ENCODE measurements around the gene SLC25A26. TPM values are rescaled to one million over a fixed set of nuclear protein-coding genes. Genes with fewer than 3 reads are reported as not detected.

Gene SLC25A26
- total RNA-seq, 1 experiment from 2014 or later, result 23.8 TPM

DNA sequence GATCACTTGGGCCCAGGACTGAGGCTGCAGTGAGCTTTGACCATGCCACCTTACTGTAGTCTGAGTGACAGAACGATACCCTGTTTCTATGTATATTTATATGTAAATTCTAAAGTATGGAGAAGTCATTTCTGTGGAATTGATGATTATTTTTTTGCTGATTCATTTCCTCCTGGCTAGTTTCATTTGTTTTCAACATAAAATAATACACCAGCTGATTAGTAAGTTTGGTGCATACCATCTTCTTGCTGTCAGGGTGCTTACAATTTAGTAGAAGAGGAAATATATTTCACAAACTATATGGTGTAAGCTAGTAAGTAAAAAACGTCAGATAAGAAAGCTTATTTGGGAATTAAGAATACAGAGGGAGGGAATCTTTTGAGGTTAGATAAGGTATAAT is 36.0 kb downstream of the SLC25A26 start:
- peaks cover 10% of the 10 kb centered on the region; the same call in 1 of the 2 replicates for H3K79me2 ChIP-seq (ENCODE audit: insufficient read depth, low read length)
- no peak overlapping the region for H3K9ac ChIP-seq (ENCODE audit: low read length)
- ATAC-seq, result no peak
- 0 out of 4 replicates have a peak, but pooled peaks cover 0 to 3% of the 10 kb centered on the region in 2 experiments for H3K4me1 ChIP-seq (ENCODE audit: control insufficient read depth in 1 of 2, insufficient read depth in 2 of 2, low read length in 2 of 2)
- RAD21 ChIA-PET (ENCODE audit: low non-redundant PET in 1 of 2, low total read pairs in 2 of 2, uncharacterized antibody in 2 of 2, unreplicated experiment in 2 of 2), result no interaction called here
- no peak overlapping the region for H3K4me2 ChIP-seq (ENCODE audit: low read length)
- H4K20me1 ChIP-seq (ENCODE audit: insufficient read depth), result no peaks in the 10 kb centered on the region
- POLR2A ChIA-PET, result no interaction called here
- no peak for DNase-seq (ENCODE audit: low read depth, low spot score)
- CTCF ChIA-PET, result interaction anchor here (1.1 kb wide), 1 partner anchor 566 kb away, joined by 3 read pairs; no protein-coding TSS in a partner anchor
- intact Hi-C loops (cut with micrococcal nuclease), result no loop called here
- no peak for TF ChIP-seq ZFX (IDR thresholded peaks at IDR 0.05)
- TF ChIP-seq POLR2AphosphoS5 (IDR thresholded peaks at IDR 0.05; ENCODE audit: low read depth, low read length), result no peak
- no peak for TF ChIP-seq EGR1 (IDR thresholded peaks at IDR 0.05; ENCODE audit: low read depth)
- TF ChIP-seq EZH2 (IDR thresholded peaks at IDR 0.05), result no peak
- no peak for TF ChIP-seq FOSL1 (IDR thresholded peaks at IDR 0.05; ENCODE audit: low read depth)
- no peak for TF ChIP-seq CBX3 (IDR thresholded peaks at IDR 0.05; ENCODE audit: low read depth)
- no peak for TF ChIP-seq SRF (IDR thresholded peaks at IDR 0.05; ENCODE audit: low read depth)
- TF ChIP-seq, protein P1, sequence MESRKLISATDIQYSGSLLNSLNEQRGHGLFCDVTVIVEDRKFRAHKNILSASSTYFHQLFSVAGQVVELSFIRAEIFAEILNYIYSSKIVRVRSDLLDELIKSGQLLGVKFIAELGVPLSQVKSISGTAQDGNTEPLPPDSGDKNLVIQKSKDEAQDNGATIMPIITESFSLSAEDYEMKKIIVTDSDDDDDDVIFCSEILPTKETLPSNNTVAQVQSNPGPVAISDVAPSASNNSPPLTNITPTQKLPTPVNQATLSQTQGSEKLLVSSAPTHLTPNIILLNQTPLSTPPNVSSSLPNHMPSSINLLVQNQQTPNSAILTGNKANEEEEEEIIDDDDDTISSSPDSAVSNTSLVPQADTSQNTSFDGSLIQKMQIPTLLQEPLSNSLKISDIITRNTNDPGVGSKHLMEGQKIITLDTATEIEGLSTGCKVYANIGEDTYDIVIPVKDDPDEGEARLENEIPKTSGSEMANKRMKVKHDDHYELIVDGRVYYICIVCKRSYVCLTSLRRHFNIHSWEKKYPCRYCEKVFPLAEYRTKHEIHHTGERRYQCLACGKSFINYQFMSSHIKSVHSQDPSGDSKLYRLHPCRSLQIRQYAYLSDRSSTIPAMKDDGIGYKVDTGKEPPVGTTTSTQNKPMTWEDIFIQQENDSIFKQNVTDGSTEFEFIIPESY (IDR thresholded peaks at IDR 0.05; ENCODE audit: extremely low read depth, insufficient replicate concordance, low read length), result no peak
- no peak for TF ChIP-seq POLR2A (IDR thresholded peaks at IDR 0.05; ENCODE audit: borderline replicate concordance, extremely low read depth, insufficient read depth, insufficient read length)
- TF ChIP-seq RAD21 (IDR thresholded peaks at IDR 0.05; ENCODE audit: low read depth), result no peak
- no peak for TF ChIP-seq EZH2phosphoT487 (IDR thresholded peaks at IDR 0.05; ENCODE audit: borderline replicate concordance)
- TF ChIP-seq, protein P2, sequence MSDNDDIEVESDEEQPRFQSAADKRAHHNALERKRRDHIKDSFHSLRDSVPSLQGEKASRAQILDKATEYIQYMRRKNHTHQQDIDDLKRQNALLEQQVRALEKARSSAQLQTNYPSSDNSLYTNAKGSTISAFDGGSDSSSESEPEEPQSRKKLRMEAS (IDR thresholded peaks at IDR 0.05), result no peak
- no peak for TF ChIP-seq CEBPB (IDR thresholded peaks at IDR 0.05; ENCODE audit: low read depth)
- TF ChIP-seq, protein P3, sequence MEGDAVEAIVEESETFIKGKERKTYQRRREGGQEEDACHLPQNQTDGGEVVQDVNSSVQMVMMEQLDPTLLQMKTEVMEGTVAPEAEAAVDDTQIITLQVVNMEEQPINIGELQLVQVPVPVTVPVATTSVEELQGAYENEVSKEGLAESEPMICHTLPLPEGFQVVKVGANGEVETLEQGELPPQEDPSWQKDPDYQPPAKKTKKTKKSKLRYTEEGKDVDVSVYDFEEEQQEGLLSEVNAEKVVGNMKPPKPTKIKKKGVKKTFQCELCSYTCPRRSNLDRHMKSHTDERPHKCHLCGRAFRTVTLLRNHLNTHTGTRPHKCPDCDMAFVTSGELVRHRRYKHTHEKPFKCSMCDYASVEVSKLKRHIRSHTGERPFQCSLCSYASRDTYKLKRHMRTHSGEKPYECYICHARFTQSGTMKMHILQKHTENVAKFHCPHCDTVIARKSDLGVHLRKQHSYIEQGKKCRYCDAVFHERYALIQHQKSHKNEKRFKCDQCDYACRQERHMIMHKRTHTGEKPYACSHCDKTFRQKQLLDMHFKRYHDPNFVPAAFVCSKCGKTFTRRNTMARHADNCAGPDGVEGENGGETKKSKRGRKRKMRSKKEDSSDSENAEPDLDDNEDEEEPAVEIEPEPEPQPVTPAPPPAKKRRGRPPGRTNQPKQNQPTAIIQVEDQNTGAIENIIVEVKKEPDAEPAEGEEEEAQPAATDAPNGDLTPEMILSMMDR (IDR thresholded peaks at IDR 0.05 in 2 of 3, conservative IDR thresholded peaks at IDR 0.05 in 1 of 3; ENCODE audit: borderline replicate concordance in 1 of 3, insufficient read depth in 1 of 3, low read depth in 2 of 3, low read length in 2 of 3), result no peak
- no TSS peak for BruUV-seq (replicated peaks)
- H3K27ac ChIP-seq (ENCODE audit: low read depth, low read length), result no peak overlapping the region
- H3K36me3 ChIP-seq (ENCODE audit: control insufficient read depth in 1 of 2, insufficient read depth in 2 of 2, low read length in 2 of 2), result no peaks in the 10 kb centered on the region
- no peaks in the 10 kb centered on the region for H3K27me3 ChIP-seq (ENCODE audit: insufficient read depth, low read length)
- H3K4me3 ChIP-seq (replicated peaks in 1 of 2; ENCODE audit: low read depth in 1 of 2, low read length in 2 of 2), result no peak overlapping the region
- no peaks in the 10 kb centered on the region for H3K9me3 ChIP-seq (ENCODE audit: control insufficient read depth in 1 of 2, insufficient read depth in 1 of 2, low read depth in 1 of 2, low read length in 2 of 2)
- H3K9me2 ChIP-seq (ENCODE audit: insufficient read depth), result no peaks in the 10 kb centered on the region
- no peak overlapping the region for H2AFZ ChIP-seq (ENCODE audit: low read depth, low read length, poor library complexity, severe bottlenecking)

All from HCT116 (cell line).